GM12878 (cell line): ENCODE measurements around the gene MEIOSIN. TPM values are rescaled to one million over a fixed set of nuclear protein-coding genes. Genes with fewer than 3 reads are reported as not detected.

Source experiments
- ATAC-seq: fragments of 200-7000 bp; cut with Tn5 transposase; 3 replicates; pipeline ENCODE4 v1.9.1; 2020; ENCODE audit warnings: mild to moderate bottlenecking, moderate library complexity
- BruUV-seq: library from RNA; stranded (reverse); fragments of 400-500 nt; replicated peaks from 2 replicates; lab custom pipeline; 2021; lab: Mats Ljungman, UMichigan
- CTCF ChIA-PET: fragments of 300-600 bp; sonication (Branson Sonifier 250); formaldehyde crosslinking; extraction: SDS; loops from one replicate; lab custom pipeline; 2021; ENCODE audit warnings: inconsistent platforms; lab: Yijun Ruan, JAX
- POLR2A ChIA-PET: fragments of 350-600 bp; formaldehyde crosslinking; extraction: SDS; loops from one replicate; lab custom pipeline; 2021; ENCODE audit warnings: inconsistent platforms; lab: Charles Lee
- RAD21 ChIA-PET: fragments of 300-600 bp; sonication (Branson Sonifier 250); formaldehyde crosslinking; loops from one replicate; lab custom pipeline; 2023; ENCODE audit warnings: antibody characterized with exemption; ENCODE audit not compliant: unreplicated experiment; lab: Charles Lee
- SMC1A ChIA-PET: fragments of 300-600 bp; sonication (Branson Sonifier 250); formaldehyde crosslinking; loops from one replicate; lab custom pipeline; 2023; ENCODE audit not compliant: unreplicated experiment, uncharacterized antibody; lab: Charles Lee
- DNase-seq: peaks from one replicate; pipeline ENCODE4 v3.0.0-alpha.2; 2011; ENCODE audit warnings: low read depth, low spot score
- FAIRE-seq: peaks from 3 replicates; lab custom pipeline; 2011; peaks lifted over from hg19 to GRCh38; lab: Jason Lieb, UNC
- H2AFZ ChIP-seq: 2 replicates; pipeline ENCODE4 v1.6.0; 2011; ENCODE audit warnings: low read depth, low read length, control low read depth; ENCODE audit not compliant: control insufficient read depth
- H3K27ac ChIP-seq: 2 replicates; pipeline ENCODE4 v1.5.1; 2011; ENCODE audit warnings: control low read depth; ENCODE audit not compliant: control insufficient read depth, insufficient read depth
- H3K27me3 ChIP-seq, 2 experiments: replicated peaks in 1 of 2; 2 replicates each; pipeline versions ENCODE4 v1.6.0 to v1.6.1; 2011; ENCODE audit warnings: low read length in 1 of 2; ENCODE audit not compliant: control insufficient read depth in 2 of 2, insufficient read depth in 2 of 2
- H3K36me3 ChIP-seq, 2 experiments: 2 replicates each; pipeline ENCODE4 v1.5.1; 2011; ENCODE audit warnings: low read length in 1 of 2; ENCODE audit not compliant: control insufficient read depth in 2 of 2, insufficient read depth in 2 of 2
- H3K4me1 ChIP-seq: 2 replicates; pipeline ENCODE4 v1.6.1; 2011; ENCODE audit warnings: mild to moderate bottlenecking, low read length, moderate library complexity, mixed read lengths; ENCODE audit not compliant: control insufficient read depth, insufficient read depth
- H3K4me2 ChIP-seq: 2 replicates; pipeline ENCODE4 v1.6.0; 2011; ENCODE audit warnings: control low read depth; ENCODE audit not compliant: control insufficient read depth, insufficient read depth
- H3K4me3 ChIP-seq: fragments of 200-600 bp; sonication (generic); 2 replicates; pipeline ENCODE4 v1.5.1; 2016
- H3K79me2 ChIP-seq: 2 replicates; pipeline ENCODE4 v1.6.0; 2011; ENCODE audit warnings: low read length; ENCODE audit not compliant: control insufficient read depth, insufficient read depth
- H3K9ac ChIP-seq: 2 replicates; pipeline ENCODE4 v1.8.0; 2011; ENCODE audit warnings: low read length, control low read depth, mixed read lengths; ENCODE audit not compliant: control insufficient read depth, insufficient read depth
- H3K9me3 ChIP-seq: replicated peaks from 3 replicates; pipeline ENCODE4 v1.5.1; 2011; ENCODE audit warnings: mild to moderate bottlenecking, low read length; ENCODE audit not compliant: control insufficient read depth, insufficient read depth
- H4K20me1 ChIP-seq: 2 replicates; pipeline ENCODE4 v1.6.0; 2011; ENCODE audit not compliant: control insufficient read depth, insufficient read depth
- ATF2 ChIP-seq: IDR thresholded peaks from 2 replicates; pipeline ENCODE4 v1.6.1; 2012; ENCODE audit warnings: low read length, inconsistent platforms
- BACH1 ChIP-seq: fragments of 450-650 bp; IDR thresholded peaks from 2 replicates; pipeline ENCODE4 v1.6.1; 2017; ENCODE audit warnings: mild to moderate bottlenecking, borderline replicate concordance
- HSF1 ChIP-seq: fragments of 150-350 bp; IDR thresholded peaks from 2 replicates; pipeline ENCODE4 v1.6.1; 2014; ENCODE audit warnings: mild to moderate bottlenecking, low read depth, low read length
- KDM1A ChIP-seq: fragments of 200-600 bp; sonication (generic); IDR thresholded peaks from 2 replicates; pipeline ENCODE4 v1.6.1; 2016; ENCODE audit warnings: borderline replicate concordance
- NFIC ChIP-seq: IDR thresholded peaks from 2 replicates; pipeline ENCODE4 v1.6.1; 2012; ENCODE audit warnings: low read depth, mild to moderate bottlenecking, inconsistent platforms, low read length, moderate library complexity
- NFXL1 ChIP-seq: fragments of 450-650 bp; IDR thresholded peaks from 2 replicates; pipeline ENCODE4 v1.6.1; 2017; ENCODE audit warnings: antibody characterized with exemption, mild to moderate bottlenecking, borderline replicate concordance
- NFYA ChIP-seq: IDR thresholded peaks from 2 replicates; pipeline ENCODE4 v1.6.1; 2011; ENCODE audit warnings: low read depth, mild to moderate bottlenecking, low read length, improper control_type of control experiment, borderline replicate concordance
- NR2F1 ChIP-seq: fragments of 450-650 bp; conservative IDR thresholded peaks from 2 replicates; pipeline ENCODE4 v1.6.1; 2017; ENCODE audit warnings: mild to moderate bottlenecking
- RFX5 ChIP-seq: IDR thresholded peaks from 2 replicates; pipeline ENCODE4 v1.6.1; 2011; ENCODE audit warnings: low read depth, low read length, improper control_type of control experiment
- YY1 ChIP-seq: IDR thresholded peaks from 2 replicates; pipeline ENCODE4 v1.6.1; 2011; ENCODE audit warnings: low read depth, mild to moderate bottlenecking, low read length
- WGBS: methylation state at CpG from one replicate; pipeline ENCODE4 v1.1.6; 2016; ENCODE audit warnings: low lambda C conversion rate; ENCODE audit not compliant: insufficient replicate concordance, insufficient coverage; ENCODE audit errors: missing lambda C conversion rate; 5-methylcytosine and 5-hydroxymethylcytosine counted together
- in situ Hi-C: fragments of 300-500 bp; cut with MboI; formaldehyde crosslinking; loops from 9 replicates; pipeline ENCODE4 v1.14.3; 2018; ENCODE audit warnings: mixed read lengths
- intact Hi-C: fragments of 100-400 bp; cut with micrococcal nuclease; formaldehyde crosslinking; loops from one replicate; pipeline ENCODE4 v1.14.2; 2022; ENCODE audit not compliant: unreplicated experiment
- polyA plus RNA-seq, 11 experiments: library from polyadenylated mRNA; depleted of rRNA in 4 of 11; unstranded in 6 of 11; stranded (reverse) in 5 of 11; fragments of >200 nt; fragmentation: Nextera tagmentation in 4 of 11; fragmentation: Illumina TruSeq in 1 of 11; extraction: Ambion mirVana in 4 of 11; extraction: Trizol in 1 of 11; gene quantifications; 1 replicate in 1 of 11; 2 replicates in 10 of 11; pipeline versions ENCODE4 v1.2.1 to v1.2.3, GENCODE V29; 2011 to 2016; ENCODE audit warnings: inconsistent platforms in 2 of 11, missing spikeins in 2 of 11, low read depth in 1 of 11
- total RNA-seq, 4 experiments: library from RNA; depleted of rRNA in 3 of 4; stranded (reverse); fragments of >200 nt in 3 of 4; fragmentation: Illumina TruSeq in 1 of 4; extraction: Trizol in 1 of 4; gene quantifications; 2 replicates each; pipeline versions ENCODE4 v1.2.1 to v1.2.3, GENCODE V29; 2013 to 2021

MEIOSIN gene
- total and polyA plus RNA-seq, 10 of the 15 experiments (the other 5 are each of a cell fraction or from before 2014, with no cell fraction given), result 0.05 to 0.66 (median 0.14) TPM; not detected in 4

GRCh38 chr19:45766869-45767346 lies 33.7 kb downstream of the MEIOSIN start:
- no TSS peak for BruUV-seq
- DNase-seq (no peak), FAIRE-seq (no peak), ATAC-seq (no peak)
- no peak overlapping the region for H3K9ac ChIP-seq
- H3K27me3 ChIP-seq, result no peaks in the 10 kb centered on the region
- no peak overlapping the region for H3K27ac ChIP-seq
- H3K9me3 ChIP-seq, result no peaks in the 10 kb centered on the region
- no peaks in the 10 kb centered on the region; the same call in 1 of the 2 replicates for H3K79me2 ChIP-seq
- H3K4me3 ChIP-seq, result peak overlapping the region; percentile 98; the same call in 1 of the 2 replicates
- intact Hi-C loops, result loop anchor here (5.0 kb wide), 2 partner anchors 35 to 75 kb away; partner anchors contain the start of genes FBXO46, MEIOSIN, QPCTL and SNRPD2
- 98% methylated on average over 18 of the region's 24 CpGs for WGBS
- peak overlapping the region; percentile 77 for H3K4me2 ChIP-seq
- ChIA-PET SMC1A (no interaction called here), POLR2A (interaction anchor here (0.8 to 0.9 kb wide), 2 partner anchors 32 to 50 kb away, joined by 3 read pairs; no protein-coding TSS in a partner anchor), RAD21 (no interaction called here), CTCF (interaction anchor here (0.5 to 4.5 kb wide), 3 partner anchors 14 to 1538 kb away, joined by 5 to 110 read pairs (median 17); no protein-coding TSS in a partner anchor)
- no peak overlapping the region for H2AFZ ChIP-seq
- in situ Hi-C loops, result no loop called here
- peaks cover 4% of the 10 kb centered on the region for H3K4me1 ChIP-seq
- H4K20me1 ChIP-seq, result no peaks in the 10 kb centered on the region
- TF ChIP-seq RFX5, result no peak
- TF ChIP-seq KDM1A, result no peak
- no peak for TF ChIP-seq BACH1
- TF ChIP-seq NFYA, result no peak
- TF ChIP-seq NR2F1, result no peak
- no peak for TF ChIP-seq YY1
- no peak for TF ChIP-seq ATF2
- no peak for TF ChIP-seq NFIC
- TF ChIP-seq NFXL1, result no peak
- TF ChIP-seq HSF1, result no peak
- H3K36me3 ChIP-seq, result no peaks in the 10 kb centered on the region
